Esophagus muscularis mucosa (tissue), 4 donors: Measurements from ENCODE around the gene GTF2H4. TPM values are rescaled to one million over a fixed set of nuclear protein-coding genes. Genes with fewer than 3 reads are reported as not detected.
"Not testable (repeated sequence)": the region's sequence is repeated elsewhere in the genome, so short reads cannot be mapped to it uniquely, and the experiment has no call there.

ENCODE experiments used
- DNase-seq: peaks from one replicate; pipeline ENCODE4 v3.0.0-alpha.2; 2017; ENCODE audit errors: extremely low spot score
- H3K27ac ChIP-seq, 4 donors: fragments of 200-600 bp; sonication (generic); replicated peaks in 1 of 4; 1 replicate in 3 of 4; 2 replicates in 1 of 4; pipeline ENCODE4 v1.5.1; 2016 to 2019; ENCODE audit warnings: mild to moderate bottlenecking in 1 of 4
- H3K27me3 ChIP-seq, 4 donors: fragments of 200-600 bp; sonication (generic); one replicate each; pipeline versions ENCODE4 v1.5.1 to v1.6.0; 2016 to 2019
- H3K36me3 ChIP-seq, 4 donors: fragments of 200-600 bp; sonication (generic); one replicate each; pipeline ENCODE4 v1.5.1; 2016 to 2019
- H3K4me1 ChIP-seq, 4 donors: fragments of 200-600 bp; sonication (generic); one replicate each; pipeline ENCODE4 v1.5.1; 2016 to 2019
- H3K4me3 ChIP-seq, 4 donors: fragments of 200-600 bp; sonication (generic); 1 replicate in 2 of 4; 2 replicates in 2 of 4; pipeline ENCODE4 v1.5.1; 2016 to 2019; ENCODE audit warnings: mild to moderate bottlenecking in 4 of 4, moderate library complexity in 1 of 4
- H3K9me3 ChIP-seq, 4 donors: fragments of 200-600 bp; sonication (generic); 1 replicate in 3 of 4; 2 replicates in 1 of 4; pipeline ENCODE4 v1.5.1; 2016 to 2019
- CTCF ChIP-seq, 3 experiments: fragments of 200-600 bp in 2 of 3; fragments of 450-650 bp in 1 of 3; sonication (generic) in 2 of 3; IDR thresholded peaks; one replicate each; pipeline ENCODE4 v1.5.1; 2017 to 2019; ENCODE audit warnings: antibody characterized with exemption in 3 of 3, mild to moderate bottlenecking in 2 of 3, moderate library complexity in 1 of 3
- EP300 ChIP-seq: sonication (generic); formaldehyde crosslinking; IDR thresholded peaks from one replicate; pipeline ENCODE4 v1.6.1; 2017; ENCODE audit warnings: antibody characterized with exemption
- POLR2A ChIP-seq: fragments of 450-650 bp; IDR thresholded peaks from one replicate; pipeline ENCODE4 v1.6.1; 2017; ENCODE audit warnings: antibody characterized with exemption, moderate library complexity, mild to moderate bottlenecking, low read depth
- POLR2AphosphoS5 ChIP-seq, 2 donors: sonication (generic); formaldehyde crosslinking; IDR thresholded peaks; one replicate each; pipeline ENCODE4 v1.6.1; 2017; ENCODE audit warnings: antibody characterized with exemption in 2 of 2
- WGBS: methylation state at CpG from one replicate; pipeline ENCODE4 v1.1.5; 2018; 5-methylcytosine and 5-hydroxymethylcytosine counted together
- intact Hi-C: fragments of 100-400 bp; cut with DNase I; formaldehyde crosslinking; loops from one replicate; pipeline ENCODE4 v1.15.1; 2023
- total RNA-seq, 4 donors: library from RNA; depleted of rRNA; stranded (reverse); fragments of >200 nt; gene quantifications; one replicate each; pipeline versions ENCODE4 v1.1.0 to v1.2.1, GENCODE V29; 2016

The GTF2H4 gene
- total RNA-seq, 4 donors from 2014 or later, result 6.3 to 15.4 (median 8.2) TPM

DNA sequence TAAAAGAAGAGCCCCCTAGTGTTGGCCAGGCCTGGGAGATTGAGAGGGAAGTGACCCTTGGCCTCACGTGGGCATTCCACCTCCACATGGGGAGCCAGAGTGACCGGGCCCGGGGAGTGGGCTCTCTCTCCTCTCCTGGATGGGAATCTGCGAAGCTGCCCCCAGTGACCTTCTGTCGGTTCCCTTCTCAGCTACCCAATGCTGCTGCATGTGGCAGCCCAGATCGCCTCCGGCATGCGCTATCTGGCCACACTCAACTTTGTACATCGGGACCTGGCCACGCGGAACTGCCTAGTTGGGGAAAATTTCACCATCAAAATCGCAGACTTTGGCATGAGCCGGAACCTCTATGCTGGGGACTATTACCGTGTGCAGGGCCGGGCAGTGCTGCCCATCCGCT is 10.1 kb upstream of the GTF2H4 start:
- Histone ChIP-seq H3K27ac (no peak overlapping the region), H3K9me3 (no peaks in the 10 kb centered on the region), H3K27me3 (no peaks in the 10 kb centered on the region), H3K4me3 (no peak overlapping the region), H3K4me1 (no peaks in the 10 kb centered on the region), H3K36me3 (peaks cover 36 to 71% (median 68%) of the 10 kb centered on the region in 4 donors)
- no peak for DNase-seq
- intact Hi-C loops, result no loop called here
- 80% methylated on average over 2 of the region's 16 CpGs for whole genome bisulfite sequencing
- no peak for TF ChIP-seq CTCF (IDR thresholded peaks at IDR 0.05)
- TF ChIP-seq EP300, result no peak
- no peak for TF ChIP-seq POLR2A
- no peak for TF ChIP-seq POLR2AphosphoS5 (IDR thresholded peaks at IDR 0.05)

DNA sequence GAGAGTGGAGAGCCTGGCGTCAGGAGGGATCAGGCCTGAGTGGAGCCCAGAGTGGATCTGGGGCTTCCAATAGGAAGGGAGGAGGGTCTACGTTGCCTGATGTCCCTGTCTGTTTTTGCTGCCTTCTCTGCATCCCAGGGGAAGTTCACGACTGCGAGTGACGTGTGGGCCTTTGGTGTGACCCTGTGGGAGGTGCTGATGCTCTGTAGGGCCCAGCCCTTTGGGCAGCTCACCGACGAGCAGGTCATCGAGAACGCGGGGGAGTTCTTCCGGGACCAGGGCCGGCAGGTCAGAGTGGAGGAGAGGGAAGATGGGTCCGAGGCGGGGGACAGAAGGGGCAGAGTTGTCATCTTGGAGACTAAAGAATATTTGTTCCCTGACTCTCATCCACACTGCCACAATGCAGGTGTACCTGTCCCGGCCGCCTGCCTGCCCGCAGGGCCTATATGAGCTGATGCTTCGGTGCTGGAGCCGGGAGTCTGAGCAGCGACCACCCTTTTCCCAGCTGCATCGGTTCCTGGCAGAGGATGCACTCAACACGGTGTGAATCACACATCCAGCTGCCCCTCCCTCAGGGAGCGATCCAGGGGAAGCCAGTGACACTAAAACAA is 9.2 kb upstream of the GTF2H4 start:
- H3K9me3 ChIP-seq, result no peaks in the 10 kb centered on the region

GRCh38 chr6:30900863-30901417 is 7.1 kb upstream of the GTF2H4 start:
- H3K27me3 ChIP-seq, result no peaks in the 10 kb centered on the region
- no peak for DNase-seq
- WGBS, result 78% methylated on average over 1 of the region's 1 CpG
- H3K9me3 ChIP-seq, result no peaks in the 10 kb centered on the region
- no peak overlapping the region for H3K27ac ChIP-seq
- peaks cover 31 to 41% (median 39%) of the 10 kb centered on the region in 4 donors for H3K36me3 ChIP-seq
- H3K4me1 ChIP-seq, result no peaks in the 10 kb centered on the region
- intact Hi-C loops, result no loop called here
- no peak overlapping the region for H3K4me3 ChIP-seq
- no peak for TF ChIP-seq EP300
- no peak for TF ChIP-seq POLR2A
- TF ChIP-seq CTCF (IDR thresholded peaks at IDR 0.05), result no peak
- TF ChIP-seq POLR2AphosphoS5 (IDR thresholded peaks at IDR 0.05), result no peak

More for the DNA sequence above, 9.2 kb upstream of the GTF2H4 start:
- TF ChIP-seq POLR2A (no peak), EP300 (no peak), CTCF (IDR thresholded peaks at IDR 0.05) (no peak), POLR2AphosphoS5 (IDR thresholded peaks at IDR 0.05) (no peak)
- intact Hi-C loops, result no loop called here
- no peaks in the 10 kb centered on the region for H3K27me3 ChIP-seq
- no peak overlapping the region for H3K4me3 ChIP-seq
- peaks cover 36 to 62% (median 59%) of the 10 kb centered on the region in 4 donors for H3K36me3 ChIP-seq
- no peak overlapping the region for H3K27ac ChIP-seq
- H3K4me1 ChIP-seq, result no peaks in the 10 kb centered on the region
- no peak for DNase-seq
- 78% methylated on average over 23 of the region's 23 CpGs for WGBS

- no peak overlapping the region for H3K4me3 ChIP-seq
- H3K4me1 ChIP-seq, result no peaks in the 10 kb centered on the region
- intact Hi-C loops, result no loop called here
- peaks cover 29 to 36% (median 34%) of the 10 kb centered on the region in 4 donors for H3K36me3 ChIP-seq
- TF ChIP-seq POLR2AphosphoS5 (IDR thresholded peaks at IDR 0.05) (no peak), CTCF (IDR thresholded peaks at IDR 0.05) (no peak), POLR2A (no peak), EP300 (no peak)
- no peaks in the 10 kb centered on the region for H3K27me3 ChIP-seq
- no peak for DNase-seq
- H3K27ac ChIP-seq, result no peak overlapping the region
- no peaks in the 10 kb centered on the region for H3K9me3 ChIP-seq
Observed at GRCh38 chr6:30901436-30901835, 6.6 kb upstream of the GTF2H4 start.

GRCh38 chr6:30902196-30902595 is 5.8 kb upstream of the GTF2H4 start:
- H3K4me3 ChIP-seq, H3K27ac ChIP-seq, H3K27me3 ChIP-seq, H3K9me3 ChIP-seq, DNase-seq, intact Hi-C loops, H3K4me1 ChIP-seq: not testable (repeated sequence)
- WGBS, result 73% methylated on average over 9 of the region's 9 CpGs
- peaks cover 22 to 28% (median 27%) of the 10 kb centered on the region in 4 donors for H3K36me3 ChIP-seq
